Measurements from ENCODE around the gene ZMYND8.
"Not testable (repeated sequence)": the region's sequence is repeated elsewhere in the genome, so short reads cannot be mapped to it uniquely, and the experiment has no call there.

ZMYND8 gene

GRCh38 chr20:47210470-47210869 lies 146.0 kb downstream of the ZMYND8 start:
- no peak for DNase-seq (ENCODE audit: low read depth)
- no peak for TF ChIP-seq CTCF (conservative IDR thresholded peaks at IDR 0.05; ENCODE audit: control insufficient read depth, insufficient read depth, low read depth, low read length)
- H3K4me3 ChIP-seq (ENCODE audit: control insufficient read depth, low read depth, low read length): no peak overlapping the region

- no peak overlapping the region for H3K4me3 ChIP-seq (ENCODE audit: control insufficient read depth, low read depth, low read length)
- TF ChIP-seq CTCF (conservative IDR thresholded peaks at IDR 0.05; ENCODE audit: control insufficient read depth, insufficient read depth, low read depth, low read length): no peak
These were observed 146.5 kb downstream of the ZMYND8 start for GRCh38 chr20:47209982-47210381.

DNA sequence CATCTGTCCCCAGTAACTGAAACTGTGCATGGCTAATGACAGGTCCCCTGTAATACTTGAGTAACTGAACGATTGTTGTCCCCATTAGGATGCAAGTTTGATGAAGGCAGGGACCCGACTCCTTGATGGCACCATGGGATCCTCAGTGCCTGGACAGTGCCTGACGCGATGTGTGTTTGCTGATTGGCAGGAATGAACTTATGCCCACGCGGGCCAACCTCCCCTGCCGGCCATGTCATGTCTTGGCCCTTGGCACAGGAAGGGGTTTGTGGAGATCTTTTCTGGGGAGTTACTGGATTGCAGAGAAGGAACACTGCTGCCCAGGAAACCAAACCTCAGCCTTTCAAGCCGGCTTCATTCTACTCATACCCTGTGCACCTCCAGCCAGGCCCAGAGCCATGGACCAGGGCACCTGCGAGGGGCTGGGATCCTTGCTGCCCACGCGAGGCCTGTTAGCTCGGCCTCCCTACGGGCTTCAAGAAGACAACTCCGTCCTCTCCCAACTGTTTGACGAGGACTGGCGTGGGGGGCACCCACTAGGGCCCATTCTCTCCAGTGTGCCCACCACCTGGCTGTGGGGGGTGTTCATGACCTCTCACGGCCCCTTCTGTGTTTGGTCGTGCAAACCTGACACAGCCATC lies 147.8 kb downstream of the ZMYND8 start:
- H3K4me3 ChIP-seq (ENCODE audit: control insufficient read depth, low read depth, low read length): no peak overlapping the region
- DNase-seq (ENCODE audit: low read depth): no peak
- TF ChIP-seq CTCF (conservative IDR thresholded peaks at IDR 0.05; ENCODE audit: control insufficient read depth, insufficient read depth, low read depth, low read length): no peak

More at GRCh38 chr20:47209982-47210381, 146.5 kb downstream of the ZMYND8 start:
- DNase-seq (ENCODE audit: low read depth): no peak

DNA sequence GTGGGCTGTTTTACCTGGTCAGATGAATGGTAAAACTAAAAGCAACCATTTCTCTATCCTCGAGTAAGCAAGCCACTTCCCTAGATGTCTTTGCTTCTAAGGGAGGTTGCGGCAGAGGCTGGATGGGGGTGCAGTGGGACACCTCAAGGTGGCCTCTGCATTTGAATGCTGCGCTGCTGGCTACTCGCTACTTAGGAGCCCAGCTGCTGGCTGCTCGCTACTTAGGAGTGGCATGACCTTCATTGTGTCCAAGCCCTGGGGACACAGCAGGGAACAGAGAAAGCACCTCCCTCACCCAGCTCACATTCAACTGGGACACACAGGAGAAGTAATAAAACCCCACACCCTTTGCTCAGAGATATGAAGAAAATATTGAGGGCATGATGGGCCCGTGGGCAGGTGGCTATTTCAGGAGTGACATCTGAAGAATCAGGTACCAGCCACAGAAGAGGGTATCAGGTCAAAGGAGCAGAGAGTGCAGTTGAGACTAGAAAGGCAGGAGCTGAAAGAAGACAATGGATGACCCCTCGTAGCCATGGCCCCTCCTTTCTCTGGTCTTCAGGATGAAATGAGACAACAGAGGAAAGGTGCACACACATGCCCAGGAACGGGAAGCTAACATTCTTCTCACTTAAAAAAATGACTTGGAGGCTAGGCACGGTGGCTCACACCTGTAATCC lies 149.4 kb downstream of the ZMYND8 start:
- TF ChIP-seq CTCF (conservative IDR thresholded peaks at IDR 0.05; ENCODE audit: control insufficient read depth, insufficient read depth, low read depth, low read length): no peak
- DNase-seq (ENCODE audit: low read depth): no peak
- no peak overlapping the region for H3K4me3 ChIP-seq (ENCODE audit: control insufficient read depth, low read depth, low read length)

DNA sequence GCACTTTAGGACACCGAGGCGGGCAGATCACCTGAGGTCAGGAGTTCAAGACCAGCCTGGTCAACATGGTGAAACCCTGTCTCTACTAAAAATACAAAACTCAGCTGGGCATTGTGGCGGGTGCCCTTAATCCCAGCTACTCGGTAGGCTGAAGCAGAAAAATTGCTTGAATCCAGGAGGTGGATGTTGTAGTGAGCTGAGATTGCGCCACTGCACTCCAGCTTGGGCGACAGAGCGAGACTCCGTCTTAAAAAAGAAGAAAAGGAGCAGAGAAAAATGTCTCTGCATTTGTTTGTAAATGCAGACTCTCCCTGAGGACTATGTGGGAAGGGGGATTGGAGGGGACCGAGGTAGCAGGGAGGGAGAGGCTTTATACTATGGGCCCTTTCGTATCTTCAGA lies 149.9 kb downstream of the ZMYND8 start:
- DNase-seq (ENCODE audit: low read depth); H3K4me3 ChIP-seq (ENCODE audit: control insufficient read depth, low read depth, low read length): not testable (repeated sequence)

DNA sequence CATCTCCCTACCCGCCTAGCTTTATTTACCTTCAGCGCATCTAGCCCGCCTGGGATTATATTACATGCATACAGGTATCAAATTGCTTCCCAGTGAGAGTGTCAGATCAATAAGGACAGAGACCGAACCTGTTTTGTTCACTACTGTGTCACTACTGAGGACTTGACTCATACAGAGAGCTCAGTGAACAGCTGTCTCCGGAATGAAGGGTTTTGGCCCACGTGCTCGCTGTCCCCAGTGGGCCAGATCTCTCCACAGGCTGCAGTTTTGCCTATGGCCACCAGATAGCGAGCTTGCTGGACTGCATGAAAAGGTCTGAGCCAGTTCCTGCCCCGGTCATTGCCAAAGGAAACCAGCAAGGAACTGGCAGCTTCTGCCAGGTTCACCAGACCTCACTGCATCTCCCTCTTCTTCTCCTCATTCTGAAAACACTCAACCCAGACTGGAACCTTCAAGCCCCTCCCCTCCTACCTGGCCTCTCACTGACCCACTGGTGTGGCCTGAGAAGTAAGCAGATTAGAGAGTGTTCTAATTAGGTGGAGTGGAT lies 150.8 kb downstream of the ZMYND8 start:
- peak; percentile 85 for TF ChIP-seq CTCF (conservative IDR thresholded peaks at IDR 0.05; ENCODE audit: control insufficient read depth, insufficient read depth, low read depth, low read length)
- H3K4me3 ChIP-seq (ENCODE audit: control insufficient read depth, low read depth, low read length): no peak overlapping the region
- DNase-seq (ENCODE audit: low read depth): peak; percentile 86

GRCh38 chr20:47204850-47205122 lies 151.7 kb downstream of the ZMYND8 start:
- not testable (repeated sequence) for H3K4me3 ChIP-seq (ENCODE audit: control insufficient read depth, low read depth, low read length); DNase-seq (ENCODE audit: low read depth)
